Mesodermal cell (in vitro differentiated cells): ENCODE measurements around the gene JAKMIP1.

Experiments used
- H3K27ac ChIP-seq: 2 replicates; pipeline ENCODE4 v1.7.0; 2013; ENCODE audit warnings: mild to moderate bottlenecking, low read depth, low read length, moderate library complexity; ENCODE audit not compliant: severe bottlenecking
- H3K36me3 ChIP-seq: 2 replicates; pipeline ENCODE4 v1.7.1; 2013; ENCODE audit warnings: mild to moderate bottlenecking, low read length, moderate library complexity; ENCODE audit not compliant: control insufficient read depth, insufficient read depth
- H3K4me1 ChIP-seq: one replicate; pipeline ENCODE4 v1.7.1; 2013; ENCODE audit warnings: mild to moderate bottlenecking, low read length; ENCODE audit not compliant: insufficient read depth, control insufficient read depth, poor library complexity, severe bottlenecking
- H3K4me3 ChIP-seq: 2 replicates; pipeline ENCODE4 v1.7.0; 2013; ENCODE audit warnings: low read length, control low read depth, mild to moderate bottlenecking; ENCODE audit not compliant: insufficient read depth, poor library complexity, severe bottlenecking; ENCODE audit errors: extremely low read depth
- H3K9me3 ChIP-seq: 2 replicates; pipeline ENCODE4 v1.7.1; 2013; ENCODE audit warnings: mild to moderate bottlenecking, low read length, moderate library complexity; ENCODE audit not compliant: control insufficient read depth
- WGBS, 2 experiments: methylation state at CpG; one replicate each; pipeline ENCODE4 v1.1.5; 2013; ENCODE audit warnings: missing lambda C conversion rate in 2 of 2; ENCODE audit not compliant: insufficient coverage in 2 of 2; 5-methylcytosine and 5-hydroxymethylcytosine counted together

The JAKMIP1 gene

DNA sequence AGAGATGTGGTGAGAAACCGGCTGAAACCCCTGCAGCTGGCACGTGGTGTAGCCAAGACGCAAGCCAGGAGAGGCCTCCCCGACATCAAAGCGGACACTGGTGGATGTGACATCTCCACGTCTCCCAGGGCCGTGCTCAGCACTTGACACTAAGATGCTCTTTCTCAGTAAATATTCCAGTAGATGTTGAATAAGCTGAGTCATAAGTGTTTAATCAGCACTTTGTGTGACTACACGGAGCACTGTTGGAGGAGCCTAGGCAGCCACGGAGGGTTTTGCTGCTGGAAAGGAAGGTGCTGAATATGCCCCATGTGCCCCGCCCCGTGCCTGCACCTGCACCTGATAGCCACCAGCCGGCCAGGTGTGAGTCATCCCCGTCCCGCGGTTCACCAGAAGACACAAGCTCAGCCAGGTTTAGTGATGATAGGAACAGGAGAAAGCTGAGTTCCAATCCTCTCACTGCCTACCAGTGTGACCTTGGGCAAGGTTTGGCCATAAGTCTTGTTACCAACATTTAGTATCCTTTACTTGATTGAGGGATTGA, 153.1 kb downstream of the JAKMIP1 start:
- 89 to 95% methylated on average over 8 of the region's 15 CpGs for WGBS, 2 experiments
- no peaks in the 10 kb centered on the region for H3K36me3 ChIP-seq
- H3K27ac ChIP-seq: no peak overlapping the region
- H3K4me3 ChIP-seq: no peak overlapping the region
- no peaks in the 10 kb centered on the region for H3K9me3 ChIP-seq
- H3K4me1 ChIP-seq: no peaks in the 10 kb centered on the region

DNA sequence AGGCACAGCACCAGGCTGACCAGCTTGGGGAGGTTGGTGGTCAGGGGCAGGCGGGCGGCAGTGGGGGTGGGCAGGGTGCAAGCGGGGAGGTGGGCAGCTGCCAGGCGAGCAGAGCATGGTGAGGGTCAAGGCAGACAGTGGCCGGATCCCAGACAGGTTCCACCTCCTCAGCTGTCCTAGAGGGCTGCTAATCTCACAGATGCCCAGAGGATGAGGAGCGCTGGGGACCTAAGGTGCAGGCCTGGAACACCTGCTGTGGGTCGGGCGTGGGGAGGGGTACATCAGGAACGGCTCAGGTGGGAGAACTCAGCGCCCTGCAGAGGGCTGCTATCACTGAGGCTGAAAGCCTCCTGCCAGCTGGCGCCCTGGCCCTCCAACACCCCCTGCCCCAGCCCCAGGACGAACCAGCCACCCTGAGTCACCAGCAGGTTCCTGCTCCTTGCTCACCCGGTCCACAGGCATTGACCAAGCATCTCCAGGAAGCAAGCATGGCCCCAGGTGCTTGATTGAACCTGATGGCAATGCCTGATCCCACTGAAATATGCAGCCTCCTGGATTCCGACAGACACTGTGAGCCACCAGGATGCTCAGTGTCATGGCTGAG, 153.7 kb downstream of the JAKMIP1 start:
- Histone ChIP-seq H3K4me3 (no peak overlapping the region), H3K9me3 (no peaks in the 10 kb centered on the region), H3K27ac (no peak overlapping the region), H3K36me3 (no peaks in the 10 kb centered on the region), H3K4me1 (no peaks in the 10 kb centered on the region)
- WGBS, 2 experiments: 92 to 93% methylated on average over 12 to 14 of the region's 14 CpGs

DNA sequence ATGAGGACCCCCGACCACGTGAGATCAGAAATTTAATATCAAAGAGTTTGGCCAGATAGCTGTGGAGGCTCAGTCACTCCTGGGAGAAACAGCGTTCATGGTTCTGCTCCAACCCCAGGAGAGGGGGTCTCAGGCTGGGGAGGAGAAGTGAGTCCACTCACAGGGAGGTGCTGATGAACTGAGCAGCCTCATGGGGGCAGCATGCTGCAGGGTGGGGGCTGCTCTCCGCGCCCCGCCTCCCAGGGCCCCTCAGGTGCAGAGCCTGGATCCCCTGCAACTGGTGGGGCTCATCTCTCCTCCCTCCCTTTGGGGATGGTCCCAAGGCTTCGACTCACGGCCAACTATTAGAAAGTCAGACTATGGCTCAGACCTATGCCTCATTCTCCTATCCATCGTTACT, 155.5 kb downstream of the JAKMIP1 start:
- H3K27ac ChIP-seq: no peak overlapping the region
- WGBS, 2 experiments: 40 to 68% methylated on average over 6 to 8 of the region's 9 CpGs
- no peak overlapping the region for H3K4me3 ChIP-seq
- no peaks in the 10 kb centered on the region for H3K4me1 ChIP-seq
- no peaks in the 10 kb centered on the region for H3K9me3 ChIP-seq
- no peaks in the 10 kb centered on the region for H3K36me3 ChIP-seq

DNA sequence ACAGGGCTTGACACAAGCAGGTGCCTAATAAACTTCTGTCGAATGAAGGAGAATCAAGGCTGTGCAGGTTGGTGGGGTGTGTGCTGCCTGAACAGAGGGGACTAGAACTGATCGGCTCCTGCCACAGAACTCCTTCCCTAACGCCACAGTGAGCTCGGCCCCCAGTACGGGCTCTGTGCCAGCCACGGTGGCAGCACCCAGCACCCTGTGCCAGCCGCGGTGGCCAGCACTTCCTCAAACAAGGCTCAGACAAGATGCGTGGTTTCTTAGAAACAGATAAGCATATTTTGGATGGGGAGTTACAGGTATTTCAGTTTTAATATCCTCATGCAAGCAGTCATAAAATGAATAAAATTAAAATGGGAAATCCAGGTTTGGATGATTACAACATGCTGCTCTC, 156.1 kb downstream of the JAKMIP1 start:
- Histone ChIP-seq H3K4me3 (no peak overlapping the region), H3K9me3 (no peaks in the 10 kb centered on the region), H3K27ac (no peak overlapping the region), H3K4me1 (no peaks in the 10 kb centered on the region), H3K36me3 (no peaks in the 10 kb centered on the region)
- 90 to 97% methylated on average over 6 to 8 of the region's 9 CpGs for WGBS, 2 experiments

DNA sequence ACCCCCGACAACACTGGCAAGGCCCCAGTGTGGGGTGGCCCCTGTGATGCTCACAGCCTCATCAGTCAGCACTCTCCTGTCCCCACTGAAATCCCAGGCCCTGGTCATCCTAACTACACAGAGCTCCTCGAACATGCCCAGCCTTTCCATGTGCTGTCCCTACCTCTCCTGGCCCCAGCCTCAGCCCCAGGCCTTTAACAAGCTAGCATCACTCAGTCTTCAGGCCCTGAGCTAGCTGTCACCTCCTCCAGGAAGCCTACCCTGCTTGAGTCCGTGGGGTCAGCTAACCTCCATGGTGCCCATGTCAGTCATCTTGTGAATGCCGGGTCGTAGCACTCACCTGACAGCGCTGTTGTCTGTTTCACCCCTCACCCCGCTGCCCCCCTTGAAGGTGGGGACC, 156.5 kb downstream of the JAKMIP1 start:
- Histone ChIP-seq H3K9me3 (no peaks in the 10 kb centered on the region), H3K4me3 (no peak overlapping the region), H3K4me1 (no peaks in the 10 kb centered on the region), H3K36me3 (no peaks in the 10 kb centered on the region), H3K27ac (no peak overlapping the region)
- WGBS, 2 experiments: 87 to 93% methylated on average over 7 of the region's 7 CpGs

DNA sequence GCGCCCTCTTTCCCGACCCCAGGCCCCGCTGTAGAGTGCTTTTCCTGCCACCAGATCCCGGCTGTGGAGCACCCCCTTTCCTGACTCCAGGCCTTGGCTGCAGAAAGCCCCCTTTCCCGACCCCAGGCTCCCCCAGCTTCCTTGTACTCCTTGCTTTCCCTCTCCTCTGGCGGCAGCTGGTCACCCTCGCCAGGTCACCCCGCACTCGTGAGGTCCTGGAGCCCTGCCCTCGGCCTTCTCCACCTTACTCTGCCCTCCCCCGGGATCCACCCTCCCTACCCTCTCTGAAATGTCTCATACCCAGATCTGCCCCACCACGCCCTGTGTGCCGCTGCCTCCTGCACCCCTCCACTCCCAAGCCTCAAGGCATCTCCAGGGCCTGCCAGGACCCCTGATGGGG, 157.2 kb downstream of the JAKMIP1 start:
- Histone ChIP-seq H3K9me3 (no peaks in the 10 kb centered on the region), H3K27ac (no peak overlapping the region)

DNA sequence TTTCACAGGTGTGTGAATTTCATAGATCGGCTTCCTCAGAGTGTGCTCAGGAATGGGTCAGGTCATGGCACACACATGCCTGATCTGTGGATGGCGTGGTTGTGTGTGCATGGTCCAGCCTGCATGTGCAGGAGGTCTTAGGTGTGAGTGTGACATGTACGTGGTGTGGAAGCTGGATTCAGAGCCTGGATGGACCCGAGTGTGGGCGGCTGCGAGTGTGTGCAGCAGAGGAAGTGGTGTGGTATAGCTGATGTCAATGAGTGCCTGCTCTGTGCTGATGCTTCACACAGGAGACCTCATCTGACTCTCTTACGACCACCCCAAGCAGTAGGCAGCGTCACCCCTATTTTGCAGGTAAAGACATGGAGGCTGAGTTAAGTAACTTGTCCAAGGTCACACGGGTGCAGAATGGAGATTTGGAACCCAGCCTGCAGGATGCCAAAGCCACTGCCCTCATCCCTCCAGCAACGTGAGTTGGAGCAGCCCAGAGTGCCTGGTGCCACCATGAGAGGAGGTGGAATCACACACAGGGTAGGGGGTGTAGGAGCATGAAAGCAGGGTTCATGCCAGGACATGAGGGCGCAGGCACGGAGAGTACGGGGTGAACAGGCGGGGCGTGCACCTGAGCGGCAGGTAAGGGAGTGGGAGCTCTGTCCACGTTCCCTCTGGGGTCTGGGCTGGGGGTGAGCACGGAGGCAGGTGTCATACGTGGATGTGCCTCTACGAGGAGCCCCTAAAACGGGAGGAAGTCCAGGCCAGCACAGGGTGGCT, 157.9 kb downstream of the JAKMIP1 start:
- WGBS, 2 experiments: 89% methylated on average over 14 to 19 of the region's 21 CpGs
- Histone ChIP-seq H3K4me1 (no peaks in the 10 kb centered on the region), H3K36me3 (no peaks in the 10 kb centered on the region), H3K27ac (no peak overlapping the region), H3K4me3 (no peak overlapping the region), H3K9me3 (no peaks in the 10 kb centered on the region)

More for the DNA sequence above, 157.2 kb downstream of the JAKMIP1 start:
- Histone ChIP-seq H3K4me1 (no peaks in the 10 kb centered on the region), H3K4me3 (no peak overlapping the region), H3K36me3 (no peaks in the 10 kb centered on the region)
- 89 to 92% methylated on average over 11 to 13 of the region's 13 CpGs for WGBS, 2 experiments

DNA sequence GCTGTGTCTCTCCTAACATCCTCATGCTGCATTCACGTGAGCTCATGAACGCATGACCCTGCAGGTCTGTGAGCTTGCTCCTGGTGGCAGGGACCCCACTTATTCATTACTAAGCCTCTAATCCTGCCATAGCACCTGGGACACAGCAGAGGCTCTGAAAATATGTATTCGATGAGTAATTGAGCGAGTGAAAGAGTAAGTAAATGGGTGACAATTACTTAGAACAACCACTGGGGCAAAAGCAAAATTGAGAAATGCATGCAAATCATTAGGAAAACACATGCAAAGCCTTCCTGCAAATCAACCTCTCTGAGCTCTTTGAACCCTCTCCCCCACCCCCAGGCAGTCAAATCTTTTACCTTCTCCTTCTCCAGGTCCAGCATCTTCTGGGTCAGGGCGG, 158.5 kb downstream of the JAKMIP1 start:
- Histone ChIP-seq H3K27ac (no peak overlapping the region), H3K4me3 (no peak overlapping the region), H3K4me1 (no peaks in the 10 kb centered on the region), H3K9me3 (no peaks in the 10 kb centered on the region), H3K36me3 (no peaks in the 10 kb centered on the region)
- WGBS, 2 experiments: 88 to 90% methylated on average over 2 to 5 of the region's 5 CpGs

- Histone ChIP-seq H3K36me3 (no peaks in the 10 kb centered on the region), H3K4me1 (no peaks in the 10 kb centered on the region), H3K9me3 (no peaks in the 10 kb centered on the region), H3K27ac (no peak overlapping the region), H3K4me3 (no peak overlapping the region)
- WGBS, 2 experiments: 83 to 95% methylated on average over 6 to 7 of the region's 8 CpGs
Measured at GRCh38 chr4:6038711-6039110, 161.6 kb downstream of the JAKMIP1 start.

- no peaks in the 10 kb centered on the region for H3K9me3 ChIP-seq
- no peak overlapping the region for H3K4me3 ChIP-seq
- peaks cover 3% of the 10 kb centered on the region for H3K4me1 ChIP-seq
- WGBS, 2 experiments: 95 to 98% methylated on average over 16 of the region's 16 CpGs
- no peak overlapping the region for H3K27ac ChIP-seq
- no peaks in the 10 kb centered on the region for H3K36me3 ChIP-seq
Measured at GRCh38 chr4:6035786-6036185, 164.6 kb downstream of the JAKMIP1 start.

DNA sequence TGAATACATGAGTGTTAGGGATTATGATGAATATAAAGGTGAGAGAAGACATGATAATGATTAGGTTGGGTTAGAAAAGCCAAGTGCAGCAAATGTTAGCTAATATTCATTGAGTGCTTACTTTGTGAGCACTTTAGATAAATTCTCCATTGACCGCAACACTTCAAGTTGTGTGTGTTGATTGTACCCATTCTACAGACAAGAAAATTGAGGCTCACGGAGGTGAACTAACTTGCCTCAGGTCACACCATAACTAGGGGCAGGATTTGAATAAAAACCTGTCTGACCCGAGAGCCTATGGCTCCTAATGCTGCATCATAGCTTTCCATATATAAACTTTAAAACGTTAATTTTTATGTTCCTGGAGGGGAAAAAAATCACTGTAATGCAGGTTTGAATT, 167.0 kb downstream of the JAKMIP1 start:
- WGBS, 2 experiments: 100% methylated on average over 2 of the region's 4 CpGs; no CpG with 5 or more reads in 1 of the 2 experiments

More for the DNA sequence above, 167.0 kb downstream of the JAKMIP1 start:
- H3K4me1 ChIP-seq: peaks cover 8% of the 10 kb centered on the region
- H3K4me3 ChIP-seq: no peak overlapping the region
- H3K27ac ChIP-seq: no peak overlapping the region
- H3K9me3 ChIP-seq: no peaks in the 10 kb centered on the region
- H3K36me3 ChIP-seq: no peaks in the 10 kb centered on the region
